Mesenteric fat pad (tissue), 1 donor: ENCODE measurements around the gene CUL4A. TPM values are rescaled to one million over a fixed set of nuclear protein-coding genes. Genes with fewer than 3 reads are reported as not detected.

ENCODE experiments used
- DNase-seq: peaks from one replicate; pipeline ENCODE4 v3.0.0-alpha.2; 2020; ENCODE audit warnings: low spot score
- total RNA-seq: library from RNA; stranded (reverse); fragmentation: NEBNext Ultra II Directional; extraction: Animal tissue kit (Norgen Biotek cat#: 25700); gene quantifications from one replicate; pipeline ENCODE4 v1.2.1, GENCODE V29; 2021
- donor health status: DM: yes; HTN: yes; CAD: no.

The CUL4A gene
- total RNA-seq, 1 donor from 2014 or later: 67.0 TPM

GRCh38 chr13:113179374-113180230, 29.8 kb upstream of the CUL4A start:
- no peak for DNase-seq

- DNase-seq: no peak
Observed at GRCh38 chr13:113182046-113182445, 27.4 kb upstream of the CUL4A start.

- DNase-seq: no peak
Observed at GRCh38 chr13:113183450-113184129, 25.8 kb upstream of the CUL4A start.

- DNase-seq: no peak
Observed at GRCh38 chr13:113184568-113185440, 24.6 kb upstream of the CUL4A start.

- no peak for DNase-seq
Observed at GRCh38 chr13:113186061-113186900, 23.1 kb upstream of the CUL4A start.

- no peak for DNase-seq
Observed at GRCh38 chr13:113187263-113187669, 22.1 kb upstream of the CUL4A start.

- DNase-seq: no peak
Observed at GRCh38 chr13:113187883-113188665, 21.3 kb upstream of the CUL4A start.

GRCh38 chr13:113190181-113190580, 19.2 kb upstream of the CUL4A start:
- DNase-seq: no peak

- DNase-seq: no peak
Observed at GRCh38 chr13:113192279-113192678, 17.1 kb upstream of the CUL4A start.

- DNase-seq: no peak
Observed at GRCh38 chr13:113192902-113193301, 16.5 kb upstream of the CUL4A start.

GRCh38 chr13:113195360-113195759, 14.1 kb upstream of the CUL4A start:
- no peak for DNase-seq

GRCh38 chr13:113196970-113197737, 12.3 kb upstream of the CUL4A start:
- DNase-seq: no peak

GRCh38 chr13:113201815-113202214, 7.6 kb upstream of the CUL4A start:
- DNase-seq: no peak

- no peak for DNase-seq
Observed at GRCh38 chr13:113202912-113203311, 6.5 kb upstream of the CUL4A start.

GRCh38 chr13:113203507-113204377, 5.7 kb upstream of the CUL4A start:
- no peak for DNase-seq

GRCh38 chr13:113204378-113204734, 5.1 kb upstream of the CUL4A start:
- no peak for DNase-seq

GRCh38 chr13:113205428-113205931, 3.9 kb upstream of the CUL4A start:
- DNase-seq: no peak

- no peak for DNase-seq
Observed at GRCh38 chr13:113207460-113207859, 2.0 kb upstream of the CUL4A start.
